ENCODE measurements around the gene LIAS.

- no peak for TF ChIP-seq YY1 (IDR thresholded peaks at IDR 0.05; ENCODE audit: insufficient read depth, insufficient read length)
- no peak for TF ChIP-seq SUZ12 (IDR thresholded peaks at IDR 0.05; ENCODE audit: extremely low read depth, insufficient read depth, insufficient read length)
These were observed 67.2 kb downstream of the LIAS start for GRCh38 chr4:39525822-39526690.
